CD14-positive monocyte (primary cell): ENCODE data around the gene KLK14. TPM values are rescaled to one million over a fixed set of nuclear protein-coding genes. Genes with fewer than 3 reads are reported as not detected.

Experiments used
- DNase-seq, 3 donors: peaks; one replicate each; pipeline ENCODE4 v3.0.0-alpha.2; 2011 to 2022
- H2AFZ ChIP-seq: 2 replicates; pipeline ENCODE4 v1.6.0; 2012; ENCODE audit warnings: mild to moderate bottlenecking, low read depth, low read length, inconsistent platforms; ENCODE audit not compliant: insufficient read depth, poor library complexity, severe bottlenecking
- H3K27ac ChIP-seq, 2 donors: 1 replicate in 1 of 2; 2 replicates in 1 of 2; pipeline ENCODE4 v1.5.1; 2012 to 2013; ENCODE audit warnings: low read length in 2 of 2, control low read depth in 1 of 2, inconsistent platforms in 1 of 2, low read depth in 1 of 2, mild to moderate bottlenecking in 1 of 2
- H3K27me3 ChIP-seq, 2 donors: one replicate each; pipeline versions ENCODE4 v1.6.0 to v1.6.1; 2011 to 2013; ENCODE audit warnings: low read length in 2 of 2; ENCODE audit not compliant: control insufficient read depth in 2 of 2, insufficient read depth in 2 of 2
- H3K36me3 ChIP-seq, 2 donors: replicated peaks in 1 of 2; 1 replicate in 1 of 2; 2 replicates in 1 of 2; pipeline versions ENCODE4 v1.5.1 to v1.6.1; 2012 to 2013; ENCODE audit warnings: low read length in 2 of 2, control low read depth in 1 of 2, inconsistent platforms in 1 of 2, mild to moderate bottlenecking in 1 of 2; ENCODE audit not compliant: insufficient read depth in 2 of 2, control insufficient read depth in 1 of 2
- H3K4me1 ChIP-seq, 2 donors: 1 replicate in 1 of 2; 2 replicates in 1 of 2; pipeline versions ENCODE4 v1.5.1 to v1.6.1; 2012 to 2013; ENCODE audit warnings: low read length in 2 of 2, control low read depth in 1 of 2, inconsistent platforms in 1 of 2, mild to moderate bottlenecking in 1 of 2, moderate library complexity in 1 of 2; ENCODE audit not compliant: insufficient read depth in 2 of 2, control insufficient read depth in 1 of 2
- H3K4me2 ChIP-seq: replicated peaks from 2 replicates; pipeline ENCODE3; 2012; ENCODE audit warnings: low read length, moderate library complexity, mild to moderate bottlenecking; ENCODE audit not compliant: poor library complexity, severe bottlenecking; ENCODE audit errors: extremely low read depth
- H3K4me3 ChIP-seq, 3 experiments: fragments of 200-600 bp in 1 of 3; sonication (generic) in 1 of 3; replicated peaks in 1 of 3; 1 replicate in 2 of 3; 2 replicates in 1 of 3; pipeline ENCODE4 v1.5.1; 2011 to 2013; ENCODE audit warnings: low read length in 3 of 3, mild to moderate bottlenecking in 3 of 3, control low read depth in 2 of 3, low read depth in 2 of 3, inconsistent platforms in 1 of 3, moderate library complexity in 1 of 3
- H3K79me2 ChIP-seq: 2 replicates; pipeline ENCODE4 v1.6.0; 2012; ENCODE audit warnings: mild to moderate bottlenecking, control low read depth, inconsistent platforms, low read length, moderate library complexity; ENCODE audit not compliant: insufficient read depth
- H3K9ac ChIP-seq: 2 replicates; pipeline ENCODE4 v1.6.0; 2017; ENCODE audit warnings: low read length, mild to moderate bottlenecking; ENCODE audit not compliant: insufficient read depth, poor library complexity, severe bottlenecking
- H3K9me3 ChIP-seq, 2 donors: replicated peaks in 1 of 2; 1 replicate in 1 of 2; 2 replicates in 1 of 2; pipeline versions ENCODE4 v1.5.1 to v1.6.1; 2012 to 2013; ENCODE audit warnings: low read length in 2 of 2, control low read depth in 1 of 2; ENCODE audit not compliant: control insufficient read depth in 1 of 2, insufficient read depth in 1 of 2
- H4K20me1 ChIP-seq: 2 replicates; pipeline ENCODE4 v1.6.0; 2012; ENCODE audit warnings: mild to moderate bottlenecking, low read length, control low read depth, moderate library complexity; ENCODE audit not compliant: insufficient read depth
- H3K27ac Mint-ChIP-seq, 7 donors: one replicate each; pipeline ENCODE4 v1.8.0; 2020; ENCODE audit warnings: mild to moderate bottlenecking in 7 of 7, mixed read lengths in 7 of 7, moderate library complexity in 6 of 7, inconsistent platforms in 2 of 7
- H3K27me3 Mint-ChIP-seq, 3 donors: one replicate each; pipeline ENCODE4 v1.8.0; 2021 to 2022; ENCODE audit warnings: low read depth in 3 of 3, mild to moderate bottlenecking in 3 of 3, mixed read lengths in 3 of 3, moderate library complexity in 3 of 3, inconsistent platforms in 1 of 3
- H3K36me3 Mint-ChIP-seq, 2 donors: one replicate each; pipeline ENCODE4 v1.8.0; 2020; ENCODE audit warnings: mixed read lengths in 2 of 2, inconsistent platforms in 1 of 2, mild to moderate bottlenecking in 1 of 2
- H3K4me1 Mint-ChIP-seq: one replicate; pipeline ENCODE4 v1.8.0; 2020; ENCODE audit warnings: mild to moderate bottlenecking, mixed read lengths
- H3K4me3 Mint-ChIP-seq, 2 donors: one replicate each; pipeline ENCODE4 v1.8.0; 2020; ENCODE audit warnings: mild to moderate bottlenecking in 2 of 2, mixed read lengths in 2 of 2, moderate library complexity in 1 of 2
- H3K9me3 Mint-ChIP-seq, 7 donors: one replicate each; pipeline ENCODE4 v1.8.0; 2020 to 2022; ENCODE audit warnings: mixed read lengths in 7 of 7, mild to moderate bottlenecking in 6 of 7, moderate library complexity in 6 of 7, inconsistent platforms in 2 of 7
- WGBS: methylation state at CpG from one replicate; pipeline ENCODE4 v1.1.5; 2013; ENCODE audit warnings: missing lambda C conversion rate; ENCODE audit not compliant: insufficient coverage; 5-methylcytosine and 5-hydroxymethylcytosine counted together
- intact Hi-C, 2 donors: fragments of 100-400 bp; cut with micrococcal nuclease; formaldehyde crosslinking; loops; one replicate each; pipeline versions ENCODE4 v1.15.0 to v1.15.1; 2023
- polyA minus RNA-seq: library from RNA; depleted of rRNA, polyadenylated mRNA; stranded (reverse); fragments of >200 nt; gene quantifications from 2 replicates; pipeline ENCODE4 v1.2.3, GENCODE V29; 2012
- polyA plus RNA-seq, 3 donors: library from polyadenylated mRNA; depleted of rRNA in 1 of 3; unstranded in 2 of 3; stranded (reverse) in 1 of 3; fragments of 300-500 nt in 2 of 3; fragments of >200 nt in 1 of 3; fragmentation: Illumina TruSeq in 2 of 3; gene quantifications; 1 replicate in 2 of 3; 2 replicates in 1 of 3; pipeline ENCODE4 v1.2.3, GENCODE V29; 2012 to 2021
- total RNA-seq, 12 experiments: library from RNA in 1 of 12; stranded (reverse) in 1 of 12; fragments of 120-200 nt in 1 of 12; gene quantifications; one replicate each; pipeline ENCODE4 v1.2.4 and lab custom pipeline; 2013 to 2026; ENCODE audit warnings: mixed read lengths in 6 of 12, inconsistent platforms in 1 of 12
- TF ChIP-seq, protein P1 (sequence below): fragments of 200-600 bp; IDR thresholded peaks from one replicate; pipeline ENCODE4 v1.8.0; 2022; ENCODE audit warnings: antibody characterized with exemption, mild to moderate bottlenecking

The KLK14 gene, protein sequence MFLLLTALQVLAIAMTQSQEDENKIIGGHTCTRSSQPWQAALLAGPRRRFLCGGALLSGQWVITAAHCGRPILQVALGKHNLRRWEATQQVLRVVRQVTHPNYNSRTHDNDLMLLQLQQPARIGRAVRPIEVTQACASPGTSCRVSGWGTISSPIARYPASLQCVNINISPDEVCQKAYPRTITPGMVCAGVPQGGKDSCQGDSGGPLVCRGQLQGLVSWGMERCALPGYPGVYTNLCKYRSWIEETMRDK
- not detected for total RNA-seq (2013)
- under 1 TPM in 1 of 3 donors, not detected in 2; 0.29 TPM for polyA plus RNA-seq
- polyA minus RNA-seq = not detected in 2 replicates
- total RNA-seq (lab: John Stamatoyannopoulos, UW) = 0 to 0.58 (median 0.05) reads per million in 11 experiments

DNA sequence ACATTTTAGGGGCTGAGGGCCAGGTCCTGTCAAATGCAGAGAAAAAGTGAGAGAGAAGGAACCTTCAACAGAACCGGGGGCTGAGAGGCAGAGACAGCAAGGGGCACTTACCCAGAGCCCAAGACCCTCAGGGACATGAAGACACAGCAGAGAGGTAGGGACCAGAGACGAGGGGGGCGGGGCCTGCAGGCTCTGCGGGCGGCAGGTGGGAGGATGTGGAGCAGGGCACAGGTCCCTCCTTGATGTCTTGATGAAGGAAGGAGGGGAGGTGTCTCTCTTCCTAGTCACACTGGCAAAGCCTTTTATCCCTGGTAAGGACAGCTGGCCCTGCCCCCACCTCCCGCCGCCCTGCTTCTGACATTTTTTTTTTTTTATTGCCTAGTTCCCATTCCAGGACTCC is at the start of gene KLK14:
KLK14 (minus strand) TSS at position 277 of the 400 bp plus-strand sequence; CDS start at position 4, 273 bp downstream.
- Mint-ChIP-seq H3K4me1 (no peaks in the 10 kb centered on the region), H3K9me3 (peaks cover 0 to 2% (median 0%) of the 10 kb centered on the region in 7 donors), H3K27ac (peak within 1 kb of the TSS in 1 of 7 donors; percentile 1), H3K27me3 (peaks cover 14 to 22% (median 15%) of the 10 kb centered on the region in 3 donors), H3K36me3 (no peaks in the 10 kb centered on the region), H3K4me3 (peak within 1 kb of the TSS in 1 of 2 donors; percentile 1)
- Histone ChIP-seq H3K36me3 (no peaks in the 10 kb centered on the region), H3K27me3 (no peaks in the 10 kb centered on the region), H3K4me2 (no peak within 1 kb of the TSS), H3K79me2 (no peaks in the 10 kb centered on the region), H3K9ac (no peak within 1 kb of the TSS), H3K4me1 (no peaks in the 10 kb centered on the region), H4K20me1 (no peaks in the 10 kb centered on the region), H3K27ac (no peak within 1 kb of the TSS), H3K4me3 (no peak within 1 kb of the TSS), H3K9me3 (no peaks in the 10 kb centered on the region), H2AFZ (no peak within 1 kb of the TSS)
- WGBS = 61% methylated on average over 3 of the region's 7 CpGs
- intact Hi-C loops = no loop called here
- no peak for DNase-seq
- TF ChIP-seq, protein P1, sequence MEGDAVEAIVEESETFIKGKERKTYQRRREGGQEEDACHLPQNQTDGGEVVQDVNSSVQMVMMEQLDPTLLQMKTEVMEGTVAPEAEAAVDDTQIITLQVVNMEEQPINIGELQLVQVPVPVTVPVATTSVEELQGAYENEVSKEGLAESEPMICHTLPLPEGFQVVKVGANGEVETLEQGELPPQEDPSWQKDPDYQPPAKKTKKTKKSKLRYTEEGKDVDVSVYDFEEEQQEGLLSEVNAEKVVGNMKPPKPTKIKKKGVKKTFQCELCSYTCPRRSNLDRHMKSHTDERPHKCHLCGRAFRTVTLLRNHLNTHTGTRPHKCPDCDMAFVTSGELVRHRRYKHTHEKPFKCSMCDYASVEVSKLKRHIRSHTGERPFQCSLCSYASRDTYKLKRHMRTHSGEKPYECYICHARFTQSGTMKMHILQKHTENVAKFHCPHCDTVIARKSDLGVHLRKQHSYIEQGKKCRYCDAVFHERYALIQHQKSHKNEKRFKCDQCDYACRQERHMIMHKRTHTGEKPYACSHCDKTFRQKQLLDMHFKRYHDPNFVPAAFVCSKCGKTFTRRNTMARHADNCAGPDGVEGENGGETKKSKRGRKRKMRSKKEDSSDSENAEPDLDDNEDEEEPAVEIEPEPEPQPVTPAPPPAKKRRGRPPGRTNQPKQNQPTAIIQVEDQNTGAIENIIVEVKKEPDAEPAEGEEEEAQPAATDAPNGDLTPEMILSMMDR = no peak

DNA sequence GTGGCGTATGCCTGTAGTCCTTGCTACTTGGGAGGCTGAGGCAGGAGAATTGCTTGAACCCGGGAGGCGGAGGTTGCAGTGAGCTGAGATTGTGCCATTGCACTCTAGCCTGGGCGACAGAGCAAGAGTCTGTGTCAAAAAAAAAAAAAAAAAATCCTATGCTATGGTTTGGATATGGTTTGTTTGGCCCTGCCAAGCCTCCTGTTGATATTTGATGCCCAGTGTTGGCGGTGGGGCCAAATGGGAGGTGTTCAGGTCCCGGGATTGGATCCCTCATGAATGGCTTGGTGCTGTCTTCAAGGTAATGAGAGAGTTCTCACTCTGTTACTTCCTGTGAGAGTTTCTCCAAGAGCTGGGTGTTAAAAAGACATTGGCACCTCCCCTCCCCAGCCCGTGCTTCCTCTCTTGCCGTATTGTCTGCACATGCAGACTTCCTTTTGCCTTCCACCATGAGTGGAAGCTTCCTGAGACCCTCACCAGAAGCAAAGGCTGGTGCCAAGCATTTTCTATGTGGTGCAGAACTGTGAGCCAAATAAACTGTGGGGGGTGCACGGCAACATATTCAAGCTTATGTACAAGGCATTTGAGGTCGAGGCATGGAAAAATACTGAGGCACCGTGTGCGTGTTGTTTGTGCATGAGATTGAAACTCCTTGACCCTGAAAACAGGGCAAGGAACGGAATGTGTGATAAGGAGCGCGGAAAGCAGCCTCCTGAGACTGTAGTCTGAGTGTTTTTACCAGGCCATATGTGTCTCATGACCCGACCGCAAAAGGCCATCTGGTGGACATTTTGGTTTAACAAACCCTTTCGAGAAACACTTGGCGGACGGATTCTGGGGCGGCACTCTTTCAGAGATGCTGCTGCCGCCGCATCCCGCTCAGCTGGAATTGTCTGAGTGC is 49.3 kb upstream of the KLK14 start:
- peak overlapping the region in 2 of 3 experiments; percentile 15 to 72 for H3K4me3 ChIP-seq
- peak overlapping the region; percentile 33 for H3K9ac ChIP-seq
- Mint-ChIP-seq H3K4me3 (peak overlapping the region; percentile 73 to 87), H3K9me3 (peaks cover 0 to 2% (median 0%) of the 10 kb centered on the region in 7 donors), H3K27ac (peak overlapping the region; percentile 95 to 99 (median 96)), H3K4me1 (peaks cover 86% of the 10 kb centered on the region), H3K27me3 (peaks cover 0 to 1% (median 0%) of the 10 kb centered on the region in 3 donors), H3K36me3 (peaks cover 53 to 66% of the 10 kb centered on the region in 2 donors)
- peaks cover 92 to 96% of the 10 kb centered on the region in 2 donors for H3K4me1 ChIP-seq
- H2AFZ ChIP-seq = no peak overlapping the region
- peaks cover 21% of the 10 kb centered on the region for H4K20me1 ChIP-seq
- DNase-seq = peak; percentile 61 to 68 (median 62)
- peak overlapping the region; percentile 59 to 88 for H3K27ac ChIP-seq
- peaks cover 33 to 37% of the 10 kb centered on the region in 2 donors for H3K36me3 ChIP-seq
- no peaks in the 10 kb centered on the region for H3K27me3 ChIP-seq
- H3K4me2 ChIP-seq = peak overlapping the region; percentile 73
- H3K9me3 ChIP-seq = no peaks in the 10 kb centered on the region
- 14% methylated on average over 16 of the region's 24 CpGs for WGBS
- TF ChIP-seq, protein P1 = peak; percentile 34
- H3K79me2 ChIP-seq = peaks cover 74% of the 10 kb centered on the region
- intact Hi-C loops = no loop called here
